ENCODE results near the gene SPECC1L. TPM values are rescaled to one million over a fixed set of nuclear protein-coding genes. Genes with fewer than 3 reads are reported as not detected.

The SPECC1L gene
- 27.1 TPM for polyA plus RNA-seq (2013)

- peak; percentile 86 to 91 (median 90) for DNase-seq
- ChIA-PET CTCF (no interaction called here), POLR2A (no interaction called here)
- Histone ChIP-seq H3K4me1 (ENCODE audit: control extremely low read depth in 1 of 4, control insufficient read depth in 4 of 4, insufficient read depth in 4 of 4, low read length in 3 of 4) (peaks cover 0 to 27% (median 19%) of the 10 kb centered on the region in 4 experiments), H3K27me3 (replicated peaks in 2 of 5; ENCODE audit: control insufficient read depth in 4 of 5, insufficient read depth in 5 of 5, low read length in 4 of 5) (no peaks in the 10 kb centered on the region), H3K4me3 (ENCODE audit: control insufficient read depth in 1 of 7, extremely low read depth in 1 of 7, insufficient read depth in 4 of 7, low read depth in 2 of 7, low read length in 6 of 7) (peak within 1 kb of the TSS; percentile 83 to 100 (median 93)), H3K9me3 (ENCODE audit: control extremely low read depth in 1 of 5, control insufficient read depth in 4 of 5, insufficient read depth in 2 of 5, low read depth in 1 of 5, low read length in 4 of 5) (no peaks in the 10 kb centered on the region), H3K27ac (ENCODE audit: insufficient read depth in 1 of 2, low read depth in 1 of 2, low read length in 2 of 2, poor library complexity in 1 of 2, severe bottlenecking in 2 of 2) (peak within 1 kb of the TSS; percentile 72 to 86), H3K36me3 (ENCODE audit: control insufficient read depth in 4 of 4, insufficient read depth in 4 of 4, low read length in 3 of 4) (no peaks in the 10 kb centered on the region)
- 0% methylated on average over 66 of the region's 89 CpGs for WGBS (ENCODE audit: insufficient coverage)
Observed at GRCh38 chr22:24270556-24271385, at the start of gene SPECC1L. TSS of gene SPECC1L (plus strand) at chr22:24270831. CDS start at chr22:24302232, 31,401 bp downstream.

- Histone ChIP-seq H3K36me3 (ENCODE audit: control insufficient read depth in 4 of 4, insufficient read depth in 4 of 4, low read length in 3 of 4) (peaks cover 0 to 44% (median 0%) of the 10 kb centered on the region in 4 experiments), H3K9me3 (ENCODE audit: control extremely low read depth in 1 of 5, control insufficient read depth in 4 of 5, insufficient read depth in 2 of 5, low read depth in 1 of 5, low read length in 4 of 5) (peaks cover 0 to 11% (median 10%) of the 10 kb centered on the region in 5 experiments), H3K27ac (ENCODE audit: insufficient read depth in 1 of 2, low read depth in 1 of 2, low read length in 2 of 2, poor library complexity in 1 of 2, severe bottlenecking in 2 of 2) (no peak overlapping the region), H3K27me3 (replicated peaks in 2 of 5; ENCODE audit: control insufficient read depth in 4 of 5, insufficient read depth in 5 of 5, low read length in 4 of 5) (no peaks in the 10 kb centered on the region), H3K4me3 (ENCODE audit: control insufficient read depth in 1 of 7, extremely low read depth in 1 of 7, insufficient read depth in 4 of 7, low read depth in 2 of 7, low read length in 6 of 7) (no peak overlapping the region), H3K4me1 (ENCODE audit: control extremely low read depth in 1 of 4, control insufficient read depth in 4 of 4, insufficient read depth in 4 of 4, low read length in 3 of 4) (no peaks in the 10 kb centered on the region)
- WGBS (ENCODE audit: insufficient coverage): no CpG with 5 or more reads among the region's 1 CpG
- no peak for DNase-seq
- CTCF ChIA-PET: interaction anchor here (0.6 to 2.4 kb wide), 4 partner anchors 8 to 22 kb away, joined by 3 to 7 read pairs (median 3); partner anchors contain the start of gene GGT5
- POLR2A ChIA-PET: no interaction called here
Observed at GRCh38 chr22:24224468-24224867, 46.2 kb upstream of the SPECC1L start.

- WGBS (ENCODE audit: insufficient coverage): 96% methylated on average over 11 of the region's 14 CpGs
- no peaks in the 10 kb centered on the region for H3K27me3 ChIP-seq (replicated peaks in 2 of 5; ENCODE audit: control insufficient read depth in 4 of 5, insufficient read depth in 5 of 5, low read length in 4 of 5)
- POLR2A ChIA-PET: no interaction called here
- H3K9me3 ChIP-seq (ENCODE audit: control extremely low read depth in 1 of 5, control insufficient read depth in 4 of 5, insufficient read depth in 2 of 5, low read depth in 1 of 5, low read length in 4 of 5): peaks cover 0 to 11% (median 10%) of the 10 kb centered on the region in 5 experiments
- H3K27ac ChIP-seq (ENCODE audit: insufficient read depth in 1 of 2, low read depth in 1 of 2, low read length in 2 of 2, poor library complexity in 1 of 2, severe bottlenecking in 2 of 2): no peak overlapping the region
- H3K4me3 ChIP-seq (ENCODE audit: control insufficient read depth in 1 of 7, extremely low read depth in 1 of 7, insufficient read depth in 4 of 7, low read depth in 2 of 7, low read length in 6 of 7): no peak overlapping the region
- CTCF ChIA-PET: interaction anchor here (1.0 to 2.4 kb wide), 3 partner anchors 8 to 20 kb away, joined by 3 to 7 read pairs (median 3); partner anchors contain the start of gene GGT5
- H3K36me3 ChIP-seq (ENCODE audit: control insufficient read depth in 4 of 4, insufficient read depth in 4 of 4, low read length in 3 of 4): peaks cover 0 to 38% (median 0%) of the 10 kb centered on the region in 4 experiments
- no peaks in the 10 kb centered on the region for H3K4me1 ChIP-seq (ENCODE audit: control extremely low read depth in 1 of 4, control insufficient read depth in 4 of 4, insufficient read depth in 4 of 4, low read length in 3 of 4)
- DNase-seq: no peak
Observed at GRCh38 chr22:24225044-24225601, 45.5 kb upstream of the SPECC1L start.

- Histone ChIP-seq H3K9me3 (ENCODE audit: control extremely low read depth in 1 of 5, control insufficient read depth in 4 of 5, insufficient read depth in 2 of 5, low read depth in 1 of 5, low read length in 4 of 5) (peaks cover 0 to 11% (median 10%) of the 10 kb centered on the region in 5 experiments), H3K27me3 (replicated peaks in 2 of 5; ENCODE audit: control insufficient read depth in 4 of 5, insufficient read depth in 5 of 5, low read length in 4 of 5) (no peaks in the 10 kb centered on the region), H3K4me3 (ENCODE audit: control insufficient read depth in 1 of 7, extremely low read depth in 1 of 7, insufficient read depth in 4 of 7, low read depth in 2 of 7, low read length in 6 of 7) (no peak overlapping the region), H3K4me1 (ENCODE audit: control extremely low read depth in 1 of 4, control insufficient read depth in 4 of 4, insufficient read depth in 4 of 4, low read length in 3 of 4) (no peaks in the 10 kb centered on the region), H3K27ac (ENCODE audit: insufficient read depth in 1 of 2, low read depth in 1 of 2, low read length in 2 of 2, poor library complexity in 1 of 2, severe bottlenecking in 2 of 2) (no peak overlapping the region), H3K36me3 (ENCODE audit: control insufficient read depth in 4 of 4, insufficient read depth in 4 of 4, low read length in 3 of 4) (peaks cover 0 to 41% (median 0%) of the 10 kb centered on the region in 4 experiments)
- WGBS (ENCODE audit: insufficient coverage): 100% methylated on average over 13 of the region's 14 CpGs
- POLR2A ChIA-PET: no interaction called here
- DNase-seq: no peak
- CTCF ChIA-PET: interaction anchor here (1.5 to 2.4 kb wide), 2 partner anchors 14 to 27 kb away, joined by 6 to 7 read pairs; no protein-coding TSS in a partner anchor
Observed at GRCh38 chr22:24225951-24226350, 44.7 kb upstream of the SPECC1L start.

- POLR2A ChIA-PET: no interaction called here
- Histone ChIP-seq H3K4me1 (ENCODE audit: control extremely low read depth in 1 of 4, control insufficient read depth in 4 of 4, insufficient read depth in 4 of 4, low read length in 3 of 4) (peaks cover 0 to under 1% (median 0%) of the 10 kb centered on the region in 4 experiments), H3K36me3 (ENCODE audit: control insufficient read depth in 4 of 4, insufficient read depth in 4 of 4, low read length in 3 of 4) (peaks cover 0 to 22% (median 0%) of the 10 kb centered on the region in 4 experiments), H3K4me3 (ENCODE audit: control insufficient read depth in 1 of 7, extremely low read depth in 1 of 7, insufficient read depth in 4 of 7, low read depth in 2 of 7, low read length in 6 of 7) (no peak overlapping the region), H3K27me3 (replicated peaks in 2 of 5; ENCODE audit: control insufficient read depth in 4 of 5, insufficient read depth in 5 of 5, low read length in 4 of 5) (no peaks in the 10 kb centered on the region), H3K9me3 (ENCODE audit: control extremely low read depth in 1 of 5, control insufficient read depth in 4 of 5, insufficient read depth in 2 of 5, low read depth in 1 of 5, low read length in 4 of 5) (no peaks in the 10 kb centered on the region), H3K27ac (ENCODE audit: insufficient read depth in 1 of 2, low read depth in 1 of 2, low read length in 2 of 2, poor library complexity in 1 of 2, severe bottlenecking in 2 of 2) (no peak overlapping the region)
- CTCF ChIA-PET: interaction anchor here (0.8 to 4.2 kb wide), 15 partner anchors 9 to 193 kb away, joined by 3 to 40 read pairs (median 5); partner anchors contain the start of gene GGT5
- WGBS (ENCODE audit: insufficient coverage): 66% methylated on average over 11 of the region's 18 CpGs
- peak; percentile 39 to 70 (median 53) for DNase-seq
Observed at GRCh38 chr22:24230911-24231656, 39.5 kb upstream of the SPECC1L start.

GRCh38 chr22:24231706-24232105, 38.9 kb upstream of the SPECC1L start:
- Histone ChIP-seq H3K36me3 (ENCODE audit: control insufficient read depth in 4 of 4, insufficient read depth in 4 of 4, low read length in 3 of 4) (peaks cover 0 to 16% (median 0%) of the 10 kb centered on the region in 4 experiments), H3K9me3 (ENCODE audit: control extremely low read depth in 1 of 5, control insufficient read depth in 4 of 5, insufficient read depth in 2 of 5, low read depth in 1 of 5, low read length in 4 of 5) (no peaks in the 10 kb centered on the region), H3K27ac (ENCODE audit: insufficient read depth in 1 of 2, low read depth in 1 of 2, low read length in 2 of 2, poor library complexity in 1 of 2, severe bottlenecking in 2 of 2) (no peak overlapping the region), H3K4me3 (ENCODE audit: control insufficient read depth in 1 of 7, extremely low read depth in 1 of 7, insufficient read depth in 4 of 7, low read depth in 2 of 7, low read length in 6 of 7) (no peak overlapping the region), H3K27me3 (replicated peaks in 2 of 5; ENCODE audit: control insufficient read depth in 4 of 5, insufficient read depth in 5 of 5, low read length in 4 of 5) (no peaks in the 10 kb centered on the region), H3K4me1 (ENCODE audit: control extremely low read depth in 1 of 4, control insufficient read depth in 4 of 4, insufficient read depth in 4 of 4, low read length in 3 of 4) (peaks cover 0 to 4% (median under 1%) of the 10 kb centered on the region in 4 experiments)
- WGBS (ENCODE audit: insufficient coverage): 98% methylated on average over 7 of the region's 9 CpGs
- DNase-seq: no peak
- CTCF ChIA-PET: interaction anchor here (0.8 to 4.2 kb wide), 15 partner anchors 9 to 203 kb away, joined by 3 to 40 read pairs (median 5); partner anchors contain the start of gene GGT5
- POLR2A ChIA-PET: no interaction called here
